NOMO-1 treated with DMSO at 0.1 percent for 48 hours (cell line): ENCODE results near the gene POLN.
"Not testable (repeated sequence)": the region's sequence is repeated elsewhere in the genome, so short reads cannot be mapped to it uniquely, and the experiment has no call there.

Source experiments
- DNase-seq: peaks from one replicate; lab custom pipeline; 2025; ENCODE audit not compliant: unreplicated experiment; lab: John Stamatoyannopoulos, UW

POLN gene

DNA sequence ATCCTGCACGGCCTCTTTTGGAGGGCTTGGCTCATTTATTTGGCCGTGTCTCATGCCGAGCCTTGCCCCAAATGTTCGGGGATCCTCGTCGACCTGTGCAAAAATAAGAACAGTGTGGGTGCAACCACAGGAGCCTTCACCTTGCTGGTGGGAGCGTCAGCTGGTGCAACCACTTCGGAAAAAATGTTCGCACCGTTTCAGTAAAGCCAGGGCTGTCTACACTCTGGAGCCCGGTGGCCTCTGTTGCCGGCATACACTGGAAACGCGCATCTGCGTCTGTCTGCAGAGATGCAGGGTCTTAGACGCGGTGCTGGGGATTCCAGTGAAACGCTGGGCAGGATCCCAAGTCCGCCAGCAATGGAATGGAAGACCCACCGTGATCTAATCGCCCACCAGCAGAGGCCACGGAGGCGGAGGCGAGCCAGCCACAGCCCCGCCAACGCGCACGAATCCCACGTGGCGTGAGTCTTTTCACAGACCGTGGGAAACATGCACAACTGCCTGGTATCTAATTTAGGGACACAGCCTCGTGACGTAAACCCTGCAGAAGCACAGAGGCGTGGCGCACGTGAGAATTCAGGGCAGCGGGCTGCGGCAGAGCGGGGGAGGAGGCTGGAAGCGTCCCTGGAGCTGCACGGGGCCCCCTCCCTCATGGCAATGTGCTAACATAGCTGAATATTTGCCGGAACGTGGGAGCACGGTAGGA is 33.8 kb upstream of the POLN start:
- no peak for DNase-seq

DNA sequence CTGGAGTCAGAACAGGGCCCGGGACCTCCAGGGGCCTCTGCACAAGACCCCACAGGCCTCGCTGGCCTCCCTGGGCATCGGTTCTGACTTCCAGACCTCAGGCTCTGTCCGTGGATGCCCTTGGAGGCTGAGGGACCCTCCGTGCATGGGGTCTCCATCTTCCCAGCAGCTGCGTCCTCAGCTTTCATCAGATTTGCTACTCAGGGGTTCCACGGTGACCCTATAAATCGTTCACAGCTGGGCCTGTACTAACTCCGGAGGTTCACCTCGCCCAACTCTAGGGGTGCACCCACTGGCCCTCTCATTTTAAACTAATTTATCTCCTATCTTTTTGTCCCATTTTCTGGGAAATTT is 33.1 kb upstream of the POLN start:
- not testable (repeated sequence) for DNase-seq

DNA sequence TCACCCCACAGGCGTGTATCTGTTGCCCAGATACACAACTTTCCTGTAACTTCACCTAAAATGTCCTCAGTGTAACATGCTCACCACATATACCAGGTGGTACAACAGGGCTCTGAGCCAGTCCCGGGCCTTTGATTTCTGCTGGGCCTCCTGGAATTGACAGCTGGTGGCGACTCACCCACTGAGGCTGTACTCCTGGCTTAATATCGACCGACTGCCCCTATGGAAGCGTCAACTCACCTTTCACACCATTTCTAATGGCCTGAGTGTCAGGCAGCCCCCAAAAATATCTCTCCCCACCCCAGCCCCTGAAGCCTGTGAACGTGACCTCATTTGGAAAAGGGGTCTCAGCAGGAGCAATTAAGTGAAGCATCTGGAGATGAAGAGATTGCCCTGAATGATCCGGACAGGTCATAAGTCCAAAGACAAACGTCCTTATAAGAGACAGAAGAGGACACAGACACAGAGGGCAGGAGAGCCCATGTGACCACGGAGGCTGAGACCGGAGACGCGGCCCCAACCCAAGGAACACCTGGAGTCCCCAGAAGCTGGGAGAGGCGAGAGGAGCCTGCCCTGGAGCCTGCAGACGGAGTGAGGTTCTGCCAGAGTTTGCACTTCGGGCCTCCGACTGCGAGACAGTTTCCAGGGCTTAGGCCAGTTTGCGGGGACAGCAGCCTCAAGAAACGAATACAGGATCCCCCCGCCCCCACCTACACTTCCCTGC is 32.6 kb upstream of the POLN start:
- no peak for DNase-seq

DNA sequence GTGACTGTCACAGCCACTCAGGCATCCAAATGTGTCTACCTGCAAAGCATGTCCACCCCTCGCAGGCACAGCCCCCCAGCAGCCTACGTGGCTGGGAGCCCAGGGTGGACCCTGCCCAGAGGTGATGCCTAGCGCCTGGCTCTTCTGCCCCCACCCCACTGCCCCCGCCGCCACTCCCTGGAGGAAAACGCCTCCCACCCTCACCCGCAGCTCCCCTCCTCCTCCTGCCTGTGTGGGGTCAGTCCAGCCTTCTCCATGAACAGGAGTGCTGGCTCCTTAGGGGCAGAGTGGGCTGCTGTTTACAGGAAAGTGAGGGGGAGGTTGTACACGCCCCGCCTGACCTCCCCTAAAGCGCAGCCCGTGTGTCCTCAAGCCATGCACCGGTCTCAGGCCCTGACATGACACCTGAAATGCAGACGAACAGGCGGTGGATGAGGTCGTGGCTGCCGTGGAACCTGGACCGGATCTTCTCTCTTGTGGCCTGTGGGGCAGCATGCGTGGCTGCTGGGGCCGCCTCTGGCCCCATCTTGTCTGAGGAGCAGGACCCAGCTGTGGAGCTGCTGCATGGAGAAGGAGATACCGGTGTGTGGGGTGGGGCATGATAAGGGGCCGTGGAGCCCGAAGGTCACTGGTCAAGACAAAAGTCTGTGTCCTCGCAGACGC is 31.9 kb upstream of the POLN start:
- no peak for DNase-seq

DNA sequence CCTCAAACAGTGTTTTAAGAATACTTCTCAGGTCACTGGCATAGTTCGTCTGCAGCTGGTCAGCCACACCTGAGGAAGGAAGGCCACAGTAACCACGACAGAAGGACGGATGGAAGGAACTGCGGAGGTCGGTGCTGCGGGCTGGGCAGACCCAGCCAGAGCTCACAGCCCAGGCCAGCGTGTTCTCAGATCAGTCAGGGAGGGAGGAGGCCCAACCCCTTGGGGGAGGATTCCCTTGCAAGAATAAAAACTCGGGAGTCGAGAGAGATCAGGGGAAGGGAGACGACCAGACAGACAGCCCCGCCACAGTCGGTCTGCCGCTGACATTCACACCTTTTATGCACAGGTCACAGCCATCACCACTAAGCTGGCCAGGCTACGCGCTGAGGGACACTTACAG is 31.3 kb upstream of the POLN start:
- no peak for DNase-seq

DNA sequence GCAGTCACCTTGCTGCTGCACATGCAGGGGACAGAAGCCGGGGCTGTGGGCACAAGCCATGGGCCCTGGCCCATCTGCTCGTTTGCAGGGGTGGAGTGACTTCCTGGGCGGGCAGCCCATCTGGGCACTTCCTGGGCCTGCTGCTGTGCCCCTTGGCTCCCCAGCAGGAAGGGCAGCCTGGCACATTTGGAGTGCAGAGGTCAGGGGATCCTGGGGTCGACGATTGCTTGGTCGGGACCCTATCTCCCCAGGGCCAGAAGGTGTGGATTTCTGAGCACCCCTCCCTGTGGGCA is 30.9 kb upstream of the POLN start:
- no peak for DNase-seq

DNA sequence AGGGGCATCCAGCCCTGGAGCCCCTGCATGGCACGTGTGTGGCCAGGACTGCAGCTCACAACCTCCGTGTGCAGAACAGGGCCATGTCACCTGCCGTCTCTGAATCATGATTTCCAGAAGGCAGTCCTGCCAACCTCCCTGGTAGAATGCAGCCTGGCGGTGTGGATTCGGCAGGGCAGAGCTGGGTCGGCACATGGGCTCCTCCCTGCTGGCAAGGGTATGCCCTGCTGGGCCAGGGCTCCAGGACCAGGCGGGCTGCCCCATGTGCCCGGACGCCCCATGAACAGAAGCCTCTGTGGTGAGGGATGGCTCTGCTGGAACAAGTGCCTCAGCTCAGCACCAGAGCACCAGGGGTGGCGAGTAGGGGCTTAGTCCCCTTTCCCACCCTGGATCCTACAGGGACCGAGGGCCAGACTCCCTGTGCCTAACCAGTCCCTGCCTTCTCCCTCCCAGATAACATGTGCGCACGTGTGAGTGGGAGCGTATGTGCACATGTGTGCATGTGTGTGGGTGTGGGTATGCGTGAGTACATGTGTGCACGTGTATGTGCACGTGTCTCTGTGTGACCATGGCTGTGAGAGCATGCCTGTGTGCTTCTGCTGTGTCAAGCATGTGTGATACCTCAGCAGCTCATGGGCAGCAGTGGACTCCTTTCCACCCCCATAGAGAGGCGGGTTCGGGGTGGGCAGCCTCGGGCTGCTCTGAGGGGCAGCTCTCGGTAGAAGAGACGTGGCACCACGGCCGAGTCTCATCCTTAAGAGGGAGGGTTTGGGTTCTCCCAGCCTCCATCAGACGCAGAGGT is 30.3 kb upstream of the POLN start:
- no peak for DNase-seq

DNA sequence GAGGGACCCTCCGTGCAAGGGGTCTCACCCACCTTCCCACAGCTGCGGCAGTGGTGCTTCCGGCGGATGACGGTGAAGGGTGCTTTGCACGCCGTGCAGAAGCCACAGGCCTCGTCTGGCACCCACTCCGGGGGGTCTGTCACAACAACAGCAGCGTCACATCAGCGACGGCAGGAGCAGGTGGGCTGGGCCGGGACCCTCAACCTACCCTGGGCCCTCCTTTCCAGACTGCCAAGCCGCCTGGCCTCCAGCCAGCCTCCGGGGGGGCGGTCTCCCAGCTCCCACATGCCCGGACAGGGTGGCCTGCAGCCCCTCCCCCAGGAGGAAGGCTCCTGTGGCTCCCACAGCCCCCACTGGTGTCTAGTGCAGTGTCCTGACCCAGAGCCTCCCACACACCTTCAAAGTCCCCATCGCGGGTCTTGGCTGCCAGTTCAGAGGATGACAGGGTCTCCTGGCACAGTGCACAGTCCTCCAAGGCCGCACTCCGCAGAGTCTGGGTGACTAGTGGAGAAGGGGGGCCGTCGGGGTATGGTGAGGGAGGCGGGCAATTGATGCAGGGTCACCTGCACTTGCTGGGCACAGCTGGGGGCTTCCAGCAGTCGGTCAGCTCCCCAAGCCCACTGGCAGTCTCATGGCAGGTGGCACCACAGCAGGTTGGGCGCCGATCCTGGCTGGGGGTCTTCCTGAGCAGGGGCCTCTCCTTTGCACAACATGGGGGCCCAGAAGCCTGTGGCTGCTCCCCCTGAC is 29.5 kb upstream of the POLN start:
- no peak for DNase-seq

DNA sequence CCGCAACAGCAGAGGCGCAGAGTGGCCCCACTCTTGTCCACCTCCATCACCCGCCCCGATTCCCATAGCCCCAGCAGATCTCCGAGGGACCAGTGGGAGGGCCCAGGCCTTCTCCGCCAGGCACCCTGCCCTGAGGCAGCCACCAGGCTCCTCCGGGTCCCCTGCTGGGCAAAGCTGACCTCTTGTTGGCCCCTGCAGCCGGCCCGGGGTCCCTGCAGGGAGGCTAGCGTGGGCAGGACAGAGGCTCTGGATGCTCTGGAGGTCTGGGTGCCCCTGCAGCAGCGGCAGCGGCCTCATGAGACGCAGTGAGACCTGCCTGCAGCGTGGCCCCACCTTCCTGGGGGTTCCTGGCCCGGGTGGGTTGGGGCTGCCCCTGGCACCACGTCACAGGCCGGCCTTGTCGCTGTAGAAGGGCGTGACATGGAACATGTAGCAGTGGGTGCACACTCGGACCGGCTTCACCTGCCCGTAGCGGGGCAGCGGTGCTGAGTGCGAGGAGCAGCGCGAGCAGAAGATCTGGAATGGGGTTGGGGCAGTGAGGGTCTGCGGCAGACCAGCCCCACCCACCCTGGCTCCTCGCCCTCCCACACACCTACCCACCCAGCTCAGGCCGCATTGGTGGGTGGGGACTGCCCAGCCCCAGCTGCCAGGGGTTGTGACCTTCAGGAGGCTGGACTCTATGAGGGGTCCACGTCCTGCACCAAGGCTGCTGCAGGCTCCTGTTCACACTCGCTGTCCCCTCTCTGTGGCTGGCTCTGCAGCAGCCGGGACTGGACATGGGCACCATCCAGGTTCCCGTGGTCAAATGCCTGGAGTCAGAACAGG is 28.6 kb upstream of the POLN start:
- DNase-seq, result no peak

DNA sequence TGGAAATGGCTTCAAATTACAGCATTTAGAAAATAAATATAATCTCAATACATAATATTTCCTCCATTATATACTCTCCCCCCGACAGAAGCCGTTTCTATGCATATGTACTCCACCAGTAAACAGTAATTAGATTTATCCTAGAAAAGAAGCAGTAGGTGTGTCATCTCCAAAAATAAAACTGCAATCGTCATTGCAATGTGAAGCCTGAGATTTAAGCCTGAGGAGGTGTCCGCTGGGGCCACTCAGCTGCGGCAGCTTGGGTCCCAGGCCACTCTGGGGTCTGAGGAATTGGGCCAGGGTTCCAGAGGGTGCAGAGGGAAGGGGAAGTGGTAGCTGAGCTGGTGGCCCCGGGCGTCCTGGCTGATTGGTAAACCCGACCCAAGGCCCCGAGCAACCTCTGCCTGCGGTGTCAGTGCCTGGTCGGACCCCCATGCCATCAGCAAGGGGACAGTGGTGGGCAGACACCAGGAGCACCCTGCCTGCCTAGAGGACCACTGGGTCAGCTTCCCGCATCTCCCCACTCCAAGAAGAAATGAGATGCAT is 27.8 kb upstream of the POLN start:
- no peak for DNase-seq

DNA sequence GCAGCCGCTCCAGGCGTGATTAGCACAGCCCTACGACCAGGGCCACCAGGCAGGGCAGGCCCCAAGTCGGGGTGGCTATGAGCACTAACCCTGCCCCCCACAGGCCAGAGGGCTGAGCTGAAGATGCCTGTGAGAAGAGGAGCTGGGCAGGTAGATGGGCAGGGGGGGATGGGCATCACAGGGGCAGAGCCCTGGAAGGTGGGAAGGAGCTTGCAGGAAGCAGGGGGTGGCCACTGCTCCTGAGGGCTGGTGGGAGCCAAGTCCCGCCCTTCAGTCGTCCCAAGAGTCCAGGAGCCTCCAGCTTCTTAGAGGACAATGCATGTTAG is 27.2 kb upstream of the POLN start:
- no peak for DNase-seq

DNA sequence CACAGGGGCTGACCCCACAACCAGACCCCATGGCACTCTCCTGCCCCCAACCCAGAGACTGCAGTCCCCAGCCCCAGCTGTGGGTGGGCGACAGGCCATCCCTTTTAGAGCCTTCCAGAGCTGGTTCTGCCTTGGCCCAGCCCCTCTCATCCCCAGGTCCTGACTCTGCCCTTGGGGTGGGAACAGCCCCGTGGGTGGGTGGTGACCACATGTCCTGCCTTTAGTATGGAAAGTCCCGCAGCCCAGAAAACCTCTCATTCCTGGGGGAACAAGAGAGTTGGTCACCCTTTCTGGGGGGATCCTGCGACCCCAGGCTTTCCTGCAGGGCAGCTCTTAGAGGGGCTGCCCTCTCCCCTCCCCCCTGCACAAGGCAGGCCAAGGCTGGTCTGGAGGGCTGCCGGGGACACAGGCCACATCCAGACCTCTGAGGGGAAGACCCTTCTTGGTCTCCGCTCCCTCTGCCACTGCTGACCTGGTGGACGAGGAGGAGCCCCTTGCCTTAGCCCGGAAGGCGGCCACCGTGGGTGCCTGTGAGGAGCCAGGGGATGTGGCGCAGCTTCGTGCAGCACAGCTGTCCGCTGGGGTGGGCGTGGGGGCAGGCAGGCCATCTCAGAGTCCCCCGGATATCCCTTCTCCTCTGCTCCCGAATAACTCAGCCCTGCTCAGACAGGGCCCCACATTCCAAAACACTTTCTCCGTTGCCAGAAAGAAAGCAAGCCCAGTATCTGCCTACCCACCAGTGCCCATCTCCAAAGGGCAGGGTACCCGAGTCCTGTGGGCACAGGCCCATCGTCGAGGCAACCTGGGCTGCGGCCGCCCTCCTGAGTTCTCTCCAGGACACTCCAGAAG is 26.7 kb upstream of the POLN start:
- no peak for DNase-seq

DNA sequence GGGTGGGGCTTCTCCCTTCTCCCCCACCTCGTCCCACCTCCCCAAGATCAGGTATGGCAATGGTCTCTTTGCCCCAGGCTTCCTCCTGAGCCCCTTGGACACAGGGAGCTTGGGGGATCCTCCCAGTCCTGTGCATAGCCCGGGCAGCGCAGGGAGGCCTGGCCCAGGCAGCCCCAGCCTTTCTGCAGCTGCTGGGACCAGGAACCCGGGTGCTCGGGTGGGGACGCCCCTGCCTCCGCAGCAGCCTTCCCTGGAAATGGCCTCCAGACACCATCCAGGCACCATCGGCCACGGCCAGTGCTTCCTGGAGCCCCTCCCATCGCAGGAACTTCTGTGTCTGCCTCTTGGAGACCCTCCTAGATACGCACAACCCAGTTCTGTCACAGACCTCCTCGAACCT is 25.9 kb upstream of the POLN start:
- DNase-seq, result no peak

DNA sequence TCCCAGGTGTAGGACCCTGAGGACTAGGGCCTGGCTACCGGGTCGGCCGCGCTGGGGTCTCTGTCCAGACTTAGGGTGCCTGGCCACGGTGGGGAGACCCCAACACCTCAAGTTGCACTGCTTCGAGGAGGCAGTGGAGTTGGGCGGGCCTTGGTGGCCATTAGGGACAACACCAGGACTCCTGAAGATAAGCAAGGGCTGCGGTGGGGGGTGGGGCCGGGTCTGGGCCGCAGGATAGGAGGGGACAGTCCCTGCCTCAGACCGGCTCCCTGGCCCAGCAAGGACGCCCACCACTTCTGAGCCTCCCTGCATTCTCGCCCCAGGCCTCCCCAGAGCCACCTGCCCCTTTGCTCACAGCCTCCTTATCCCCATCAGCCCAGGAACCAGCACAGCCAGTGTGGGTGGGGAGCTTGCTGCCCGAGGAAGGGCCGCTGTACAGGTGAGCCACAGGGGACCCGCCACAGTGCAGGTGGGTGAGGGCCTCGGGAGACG is 25.4 kb upstream of the POLN start:
- DNase-seq, result no peak

DNA sequence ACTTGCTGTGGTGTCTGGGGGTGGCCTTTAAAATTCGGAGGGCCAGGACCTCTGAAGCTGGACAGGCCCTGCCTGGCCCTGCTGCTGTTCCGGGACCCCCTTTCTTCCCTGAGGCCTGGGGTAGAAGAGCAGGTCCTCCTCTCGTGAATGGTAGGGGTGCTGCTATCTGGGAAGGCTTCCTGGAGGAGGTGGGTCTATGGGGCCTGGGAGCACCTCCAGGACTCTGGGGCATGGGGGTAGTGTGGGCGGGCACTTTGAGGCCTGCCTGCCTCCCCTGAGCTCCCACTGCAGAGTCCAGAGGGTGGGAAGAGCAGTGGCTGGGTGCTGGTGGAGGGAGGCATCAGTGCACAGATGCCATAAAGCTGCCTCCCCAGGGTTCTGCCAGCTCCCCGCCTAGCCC is 24.9 kb upstream of the POLN start:
- DNase-seq, result no peak

DNA sequence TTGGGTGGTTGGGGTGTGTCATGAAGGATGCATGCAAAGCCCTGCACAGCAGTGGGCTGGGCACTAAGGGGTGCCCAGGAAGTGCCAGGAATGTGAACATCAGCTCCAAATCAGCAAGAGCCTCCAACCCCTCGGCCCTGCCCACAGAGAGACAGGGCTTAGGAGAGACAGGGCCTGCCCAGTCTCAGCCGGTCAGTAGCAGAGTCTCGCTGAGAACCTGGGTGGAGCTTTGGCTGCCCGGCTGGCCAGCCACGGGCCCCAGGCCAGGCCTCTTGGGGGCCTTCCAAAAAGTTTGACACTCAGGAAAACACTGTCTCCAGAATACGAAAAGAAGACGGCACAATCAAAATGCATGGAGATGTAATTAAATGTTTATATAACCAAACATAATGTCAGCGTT is 24.3 kb upstream of the POLN start:
- no peak for DNase-seq

DNA sequence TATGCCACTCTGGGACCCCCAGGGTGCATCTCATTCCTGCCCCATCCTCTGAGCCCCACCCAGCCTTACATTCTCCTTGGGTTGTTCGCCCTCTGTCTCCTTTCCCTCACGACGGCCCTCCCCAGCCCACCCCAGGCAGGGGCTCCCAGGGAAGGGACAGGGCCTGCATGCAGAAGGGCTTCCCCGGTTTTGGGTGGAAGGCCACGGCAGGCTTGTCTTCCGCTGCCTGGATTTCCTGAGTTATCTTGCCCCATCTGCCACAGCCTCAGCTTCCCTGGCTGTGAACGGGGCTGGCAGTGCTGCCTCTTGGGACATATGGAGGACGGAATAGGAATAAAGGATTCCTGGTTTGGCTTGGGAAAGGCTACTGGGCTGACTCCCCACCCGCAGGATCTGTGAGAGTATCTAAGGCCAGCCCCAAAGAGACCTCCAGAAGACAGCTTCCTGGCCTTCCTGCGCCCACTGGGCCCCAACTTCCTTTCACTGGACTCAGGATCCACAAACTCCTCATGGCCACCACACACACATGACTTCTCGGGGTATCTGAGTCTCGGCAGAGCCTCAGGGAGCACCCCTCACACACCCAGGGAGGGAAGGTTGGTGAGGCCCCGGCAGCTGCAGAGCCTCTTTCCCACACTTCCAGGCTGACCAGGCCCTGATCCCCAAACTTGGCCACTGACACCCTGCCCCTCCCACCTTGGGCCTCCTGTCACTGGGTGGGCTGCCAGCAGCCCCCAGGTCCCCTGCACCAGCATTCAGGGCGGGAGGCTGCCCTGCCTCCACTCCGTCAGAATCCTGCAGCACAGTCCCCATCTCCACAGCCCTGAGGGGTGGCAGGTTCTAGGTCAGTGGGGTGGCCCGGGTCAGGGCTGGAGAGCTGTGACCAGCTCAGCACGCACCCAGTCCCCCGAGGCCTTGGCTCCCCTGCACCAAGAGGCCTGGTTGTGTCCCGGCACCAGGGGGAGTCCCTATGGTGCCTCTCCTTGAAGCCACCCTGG is 23.5 kb upstream of the POLN start:
- no peak for DNase-seq

DNA sequence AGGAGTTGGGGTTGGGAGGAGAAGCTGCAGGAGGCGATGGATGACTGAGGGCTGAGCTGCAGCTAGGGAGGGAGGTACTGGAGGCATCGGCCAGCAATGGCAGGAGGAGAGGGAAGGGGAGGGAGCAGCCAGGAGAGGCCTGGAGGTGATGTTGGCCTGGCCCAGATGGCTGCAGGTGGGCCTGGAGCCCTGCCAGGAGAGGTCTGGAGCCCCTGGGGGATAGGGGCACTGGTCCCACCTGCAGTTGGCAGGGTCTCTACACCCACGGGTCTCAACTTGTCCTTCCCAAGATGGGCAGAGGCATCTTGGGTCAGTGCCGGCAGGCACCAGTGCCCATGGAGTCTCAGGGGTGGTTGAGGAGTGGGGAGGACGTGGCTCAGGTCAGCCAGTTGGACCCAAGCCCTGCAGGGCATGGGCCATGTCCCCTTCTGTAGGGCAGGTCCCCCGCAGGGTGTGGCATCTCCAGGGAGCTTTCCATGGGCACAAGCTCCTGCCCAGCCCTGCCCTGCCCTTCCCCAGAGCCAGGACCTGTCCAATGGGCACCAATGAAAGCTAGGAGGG is 22.6 kb upstream of the POLN start:
- no peak for DNase-seq
